Measurements from ENCODE around the gene SMIM20.
"Not testable (repeated sequence)": the region's sequence is repeated elsewhere in the genome, so short reads cannot be mapped to it uniquely, and the experiment has no call there.

DNA sequence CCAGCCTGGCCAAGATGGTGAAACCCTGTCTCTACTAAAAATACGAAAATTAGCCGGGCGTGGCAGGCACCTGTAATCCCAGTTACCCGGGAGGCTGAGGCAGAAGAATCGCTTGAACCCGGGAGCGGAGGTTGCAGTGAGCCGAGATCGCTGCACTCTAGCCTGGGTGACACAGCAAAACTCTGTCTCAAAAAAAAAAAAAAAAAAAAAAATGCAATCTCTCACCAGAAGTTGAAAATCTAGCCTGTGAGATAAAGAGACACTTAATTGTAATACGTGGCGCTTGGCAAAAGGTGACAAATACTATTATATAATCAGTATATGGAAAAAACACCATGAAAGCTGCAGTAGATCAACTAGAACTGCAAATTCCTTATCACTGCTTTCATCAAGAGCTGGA is 7.9 kb upstream of the SMIM20 start:
- TF ChIP-seq, protein P1, sequence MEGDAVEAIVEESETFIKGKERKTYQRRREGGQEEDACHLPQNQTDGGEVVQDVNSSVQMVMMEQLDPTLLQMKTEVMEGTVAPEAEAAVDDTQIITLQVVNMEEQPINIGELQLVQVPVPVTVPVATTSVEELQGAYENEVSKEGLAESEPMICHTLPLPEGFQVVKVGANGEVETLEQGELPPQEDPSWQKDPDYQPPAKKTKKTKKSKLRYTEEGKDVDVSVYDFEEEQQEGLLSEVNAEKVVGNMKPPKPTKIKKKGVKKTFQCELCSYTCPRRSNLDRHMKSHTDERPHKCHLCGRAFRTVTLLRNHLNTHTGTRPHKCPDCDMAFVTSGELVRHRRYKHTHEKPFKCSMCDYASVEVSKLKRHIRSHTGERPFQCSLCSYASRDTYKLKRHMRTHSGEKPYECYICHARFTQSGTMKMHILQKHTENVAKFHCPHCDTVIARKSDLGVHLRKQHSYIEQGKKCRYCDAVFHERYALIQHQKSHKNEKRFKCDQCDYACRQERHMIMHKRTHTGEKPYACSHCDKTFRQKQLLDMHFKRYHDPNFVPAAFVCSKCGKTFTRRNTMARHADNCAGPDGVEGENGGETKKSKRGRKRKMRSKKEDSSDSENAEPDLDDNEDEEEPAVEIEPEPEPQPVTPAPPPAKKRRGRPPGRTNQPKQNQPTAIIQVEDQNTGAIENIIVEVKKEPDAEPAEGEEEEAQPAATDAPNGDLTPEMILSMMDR (IDR thresholded peaks at IDR 0.05; ENCODE audit: borderline replicate concordance, extremely low read depth, low read length, poor library complexity, severe bottlenecking): not testable (repeated sequence)
- not testable (repeated sequence) for TF ChIP-seq EZH2 (IDR thresholded peaks at IDR 0.05; ENCODE audit: borderline replicate concordance, low read depth, low read length, severe bottlenecking)
